ENCODE measurements around the gene BUB1. TPM values are rescaled to one million over a fixed set of nuclear protein-coding genes. Genes with fewer than 3 reads are reported as not detected.

Gene BUB1
- polyA plus RNA-seq, 1 donor from 2014 or later = 2.4 TPM

DNA sequence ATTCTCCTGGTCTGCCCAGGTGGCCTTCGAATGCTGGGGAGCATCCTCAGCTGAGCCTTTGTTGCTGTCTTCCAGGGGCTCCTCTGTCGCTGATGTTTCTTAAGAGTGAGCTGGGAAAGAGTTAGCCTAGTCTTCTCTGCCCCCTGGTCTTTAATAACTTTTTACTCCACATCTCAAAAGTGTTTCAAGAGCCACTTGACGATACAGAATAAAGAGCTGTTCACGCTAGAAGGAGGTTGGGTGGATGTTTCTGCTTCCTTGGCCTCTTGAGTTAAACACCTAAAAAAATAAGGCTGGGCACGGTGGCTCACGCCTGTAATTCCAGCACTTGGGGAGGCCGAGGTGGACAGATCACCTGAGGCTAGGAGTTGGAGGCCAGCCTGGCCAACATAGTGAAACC is 2.8 kb upstream of the BUB1 start:
- Histone ChIP-seq H3K27ac (ENCODE audit: low read length) (no peak overlapping the region), H3K9me3 (ENCODE audit: low read length) (no peaks in the 10 kb centered on the region), H3K4me2 (ENCODE audit: low read length) (no peak overlapping the region), H3K9me2 (ENCODE audit: insufficient read depth, low read length) (no peaks in the 10 kb centered on the region), H3K79me2 (replicated peaks; ENCODE audit: insufficient read depth, low read length) (peaks cover 20% of the 10 kb centered on the region), H2AFZ (ENCODE audit: low read depth, low read length) (no peak overlapping the region), H3K4me3 (ENCODE audit: low read length) (no peak overlapping the region), H3K9ac (ENCODE audit: low read length) (no peak overlapping the region), H3F3A (ENCODE audit: insufficient read depth, low read length, poor library complexity, severe bottlenecking) (no peaks in the 10 kb centered on the region), H3K36me3 (ENCODE audit: insufficient read depth, low read length) (no peaks in the 10 kb centered on the region), H3K27me3 (ENCODE audit: insufficient read depth, low read depth, low read length) (no peaks in the 10 kb centered on the region), H4K20me1 (ENCODE audit: insufficient read depth) (no peaks in the 10 kb centered on the region)
- no peak for TF ChIP-seq EP300 (conservative IDR thresholded peaks at IDR 0.05; ENCODE audit: poor library complexity, severe bottlenecking)
- TF ChIP-seq POLR2AphosphoS5 (IDR thresholded peaks at IDR 0.05) = no peak
- no peak for TF ChIP-seq TAF1 (IDR thresholded peaks at IDR 0.05; ENCODE audit: low read depth)
- TF ChIP-seq, protein P1, sequence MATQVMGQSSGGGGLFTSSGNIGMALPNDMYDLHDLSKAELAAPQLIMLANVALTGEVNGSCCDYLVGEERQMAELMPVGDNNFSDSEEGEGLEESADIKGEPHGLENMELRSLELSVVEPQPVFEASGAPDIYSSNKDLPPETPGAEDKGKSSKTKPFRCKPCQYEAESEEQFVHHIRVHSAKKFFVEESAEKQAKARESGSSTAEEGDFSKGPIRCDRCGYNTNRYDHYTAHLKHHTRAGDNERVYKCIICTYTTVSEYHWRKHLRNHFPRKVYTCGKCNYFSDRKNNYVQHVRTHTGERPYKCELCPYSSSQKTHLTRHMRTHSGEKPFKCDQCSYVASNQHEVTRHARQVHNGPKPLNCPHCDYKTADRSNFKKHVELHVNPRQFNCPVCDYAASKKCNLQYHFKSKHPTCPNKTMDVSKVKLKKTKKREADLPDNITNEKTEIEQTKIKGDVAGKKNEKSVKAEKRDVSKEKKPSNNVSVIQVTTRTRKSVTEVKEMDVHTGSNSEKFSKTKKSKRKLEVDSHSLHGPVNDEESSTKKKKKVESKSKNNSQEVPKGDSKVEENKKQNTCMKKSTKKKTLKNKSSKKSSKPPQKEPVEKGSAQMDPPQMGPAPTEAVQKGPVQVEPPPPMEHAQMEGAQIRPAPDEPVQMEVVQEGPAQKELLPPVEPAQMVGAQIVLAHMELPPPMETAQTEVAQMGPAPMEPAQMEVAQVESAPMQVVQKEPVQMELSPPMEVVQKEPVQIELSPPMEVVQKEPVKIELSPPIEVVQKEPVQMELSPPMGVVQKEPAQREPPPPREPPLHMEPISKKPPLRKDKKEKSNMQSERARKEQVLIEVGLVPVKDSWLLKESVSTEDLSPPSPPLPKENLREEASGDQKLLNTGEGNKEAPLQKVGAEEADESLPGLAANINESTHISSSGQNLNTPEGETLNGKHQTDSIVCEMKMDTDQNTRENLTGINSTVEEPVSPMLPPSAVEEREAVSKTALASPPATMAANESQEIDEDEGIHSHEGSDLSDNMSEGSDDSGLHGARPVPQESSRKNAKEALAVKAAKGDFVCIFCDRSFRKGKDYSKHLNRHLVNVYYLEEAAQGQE (IDR thresholded peaks at IDR 0.05; ENCODE audit: borderline replicate concordance) = no peak
- no peak for TF ChIP-seq MXI1 (conservative IDR thresholded peaks at IDR 0.05; ENCODE audit: poor library complexity, severe bottlenecking)
- TF ChIP-seq, protein P2, sequence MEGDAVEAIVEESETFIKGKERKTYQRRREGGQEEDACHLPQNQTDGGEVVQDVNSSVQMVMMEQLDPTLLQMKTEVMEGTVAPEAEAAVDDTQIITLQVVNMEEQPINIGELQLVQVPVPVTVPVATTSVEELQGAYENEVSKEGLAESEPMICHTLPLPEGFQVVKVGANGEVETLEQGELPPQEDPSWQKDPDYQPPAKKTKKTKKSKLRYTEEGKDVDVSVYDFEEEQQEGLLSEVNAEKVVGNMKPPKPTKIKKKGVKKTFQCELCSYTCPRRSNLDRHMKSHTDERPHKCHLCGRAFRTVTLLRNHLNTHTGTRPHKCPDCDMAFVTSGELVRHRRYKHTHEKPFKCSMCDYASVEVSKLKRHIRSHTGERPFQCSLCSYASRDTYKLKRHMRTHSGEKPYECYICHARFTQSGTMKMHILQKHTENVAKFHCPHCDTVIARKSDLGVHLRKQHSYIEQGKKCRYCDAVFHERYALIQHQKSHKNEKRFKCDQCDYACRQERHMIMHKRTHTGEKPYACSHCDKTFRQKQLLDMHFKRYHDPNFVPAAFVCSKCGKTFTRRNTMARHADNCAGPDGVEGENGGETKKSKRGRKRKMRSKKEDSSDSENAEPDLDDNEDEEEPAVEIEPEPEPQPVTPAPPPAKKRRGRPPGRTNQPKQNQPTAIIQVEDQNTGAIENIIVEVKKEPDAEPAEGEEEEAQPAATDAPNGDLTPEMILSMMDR (IDR thresholded peaks at IDR 0.05; ENCODE audit: poor library complexity, severe bottlenecking) = no peak
- TF ChIP-seq EZH2 (IDR thresholded peaks at IDR 0.05; ENCODE audit: borderline replicate concordance, insufficient read depth, low read length, poor library complexity, severe bottlenecking) = no peak
- TF ChIP-seq SMC3 (conservative IDR thresholded peaks at IDR 0.05; ENCODE audit: poor library complexity) = no peak
- TF ChIP-seq RAD21 (conservative IDR thresholded peaks at IDR 0.05) = no peak

- no peak for TF ChIP-seq SMC3 (conservative IDR thresholded peaks at IDR 0.05; ENCODE audit: poor library complexity)
- no peak for TF ChIP-seq RAD21 (conservative IDR thresholded peaks at IDR 0.05)
- TF ChIP-seq EP300 (conservative IDR thresholded peaks at IDR 0.05; ENCODE audit: poor library complexity, severe bottlenecking) = no peak
- TF ChIP-seq POLR2AphosphoS5 (IDR thresholded peaks at IDR 0.05) = no peak
- no peaks in the 10 kb centered on the region for H4K20me1 ChIP-seq (ENCODE audit: insufficient read depth)
- no peak overlapping the region for H2AFZ ChIP-seq (ENCODE audit: low read depth, low read length)
Measured at GRCh38 chr2:110679865-110680264, 2.0 kb upstream of the BUB1 start.

DNA sequence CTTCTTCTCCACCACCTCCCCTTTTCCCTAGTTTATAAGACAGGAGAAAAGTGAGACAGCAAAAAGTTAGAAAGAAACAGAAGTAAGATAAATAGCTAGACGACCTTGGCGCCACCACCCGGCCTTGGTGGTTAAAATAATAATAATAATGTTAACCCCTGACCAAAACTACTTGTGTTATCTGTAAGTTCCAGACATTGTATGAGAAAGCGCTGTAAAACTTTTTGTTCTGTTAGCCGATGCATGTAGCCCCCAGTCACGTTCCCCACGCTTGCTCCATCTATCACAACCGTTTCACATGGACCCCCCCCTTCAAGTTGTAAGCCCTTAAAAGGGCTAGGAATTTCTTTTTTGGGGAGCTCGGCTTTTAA is 1.5 kb upstream of the BUB1 start:
- Histone ChIP-seq H4K20me1 (ENCODE audit: insufficient read depth) (no peaks in the 10 kb centered on the region), H3K4me2 (ENCODE audit: low read length) (no peak overlapping the region), H3K4me3 (ENCODE audit: low read length) (peak overlapping the region; percentile 70), H3K9ac (ENCODE audit: low read length) (no peak overlapping the region), H2AFZ (ENCODE audit: low read depth, low read length) (no peak overlapping the region), H3K36me3 (ENCODE audit: insufficient read depth, low read length) (no peaks in the 10 kb centered on the region), H3K9me2 (ENCODE audit: insufficient read depth, low read length) (no peaks in the 10 kb centered on the region), H3K79me2 (replicated peaks; ENCODE audit: insufficient read depth, low read length) (peaks cover 23% of the 10 kb centered on the region), H3K27me3 (ENCODE audit: insufficient read depth, low read depth, low read length) (no peaks in the 10 kb centered on the region), H3K27ac (ENCODE audit: low read length) (no peak overlapping the region), H3K9me3 (ENCODE audit: low read length) (no peaks in the 10 kb centered on the region), H3F3A (ENCODE audit: insufficient read depth, low read length, poor library complexity, severe bottlenecking) (no peaks in the 10 kb centered on the region)
- TF ChIP-seq POLR2AphosphoS5 (IDR thresholded peaks at IDR 0.05) (no peak), EP300 (conservative IDR thresholded peaks at IDR 0.05; ENCODE audit: poor library complexity, severe bottlenecking) (no peak), SMC3 (conservative IDR thresholded peaks at IDR 0.05; ENCODE audit: poor library complexity) (no peak), EZH2 (IDR thresholded peaks at IDR 0.05; ENCODE audit: borderline replicate concordance, insufficient read depth, low read length, poor library complexity, severe bottlenecking) (no peak), TAF1 (IDR thresholded peaks at IDR 0.05; ENCODE audit: low read depth) (no peak), MXI1 (conservative IDR thresholded peaks at IDR 0.05; ENCODE audit: poor library complexity, severe bottlenecking) (no peak), RAD21 (conservative IDR thresholded peaks at IDR 0.05) (no peak)

More at GRCh38 chr2:110679865-110680264, 2.0 kb upstream of the BUB1 start:
- Histone ChIP-seq H3K4me3 (ENCODE audit: low read length) (no peak overlapping the region), H3K4me2 (ENCODE audit: low read length) (no peak overlapping the region), H3K9me3 (ENCODE audit: low read length) (no peaks in the 10 kb centered on the region), H3K27ac (ENCODE audit: low read length) (no peak overlapping the region), H3K27me3 (ENCODE audit: insufficient read depth, low read depth, low read length) (no peaks in the 10 kb centered on the region), H3F3A (ENCODE audit: insufficient read depth, low read length, poor library complexity, severe bottlenecking) (no peaks in the 10 kb centered on the region), H3K9ac (ENCODE audit: low read length) (no peak overlapping the region), H3K36me3 (ENCODE audit: insufficient read depth, low read length) (no peaks in the 10 kb centered on the region), H3K9me2 (ENCODE audit: insufficient read depth, low read length) (no peaks in the 10 kb centered on the region), H3K79me2 (replicated peaks; ENCODE audit: insufficient read depth, low read length) (peaks cover 23% of the 10 kb centered on the region)
